Endometrial microvascular endothelial cells (primary cell): ENCODE data around the gene MPP7. TPM values are rescaled to one million over a fixed set of nuclear protein-coding genes. Genes with fewer than 3 reads are reported as not detected.

Experiments
- in situ Hi-C: cut with HindIII; loops from 2 replicates; pipeline ENCODE4 v1.10.0; 2017; ENCODE audit warnings: low sequenced_read_pairs, low pct_unique_long_range_greater_than_20kb; ENCODE audit errors: inconsistent ontology term
- total RNA-seq: library from RNA; depleted of rRNA; stranded (reverse); fragments of >200 nt; gene quantifications from one replicate; pipeline ENCODE4 v1.2.3, GENCODE V29; 2015; ENCODE audit errors: inconsistent ontology term

The MPP7 gene
- total RNA-seq, 1 donor from 2014 or later = 0.09 TPM

- in situ Hi-C loops = no loop called here
These were observed 23.0 kb downstream of the MPP7 start for GRCh38 chr10:28279878-28280277.

GRCh38 chr10:28278842-28279241 lies 24.0 kb downstream of the MPP7 start:
- in situ Hi-C loops = no loop called here

GRCh38 chr10:28276384-28276783 lies 26.5 kb downstream of the MPP7 start:
- in situ Hi-C loops = no loop called here

GRCh38 chr10:28274475-28274874 lies 28.4 kb downstream of the MPP7 start:
- in situ Hi-C loops = no loop called here

GRCh38 chr10:28273343-28273742 lies 29.5 kb downstream of the MPP7 start:
- in situ Hi-C loops = no loop called here

GRCh38 chr10:28269842-28270456 lies 32.9 kb downstream of the MPP7 start:
- in situ Hi-C loops = no loop called here

- in situ Hi-C loops = no loop called here
These were observed 36.2 kb downstream of the MPP7 start for GRCh38 chr10:28266449-28267224.

- in situ Hi-C loops = no loop called here
These were observed 39.6 kb downstream of the MPP7 start for GRCh38 chr10:28263136-28263857.

GRCh38 chr10:28256776-28257175 lies 46.1 kb downstream of the MPP7 start:
- in situ Hi-C loops = no loop called here

GRCh38 chr10:28254290-28254985 lies 48.4 kb downstream of the MPP7 start:
- in situ Hi-C loops = no loop called here

GRCh38 chr10:28253169-28253785 lies 49.6 kb downstream of the MPP7 start:
- in situ Hi-C loops = no loop called here

Other genes with a start within 250 kb of the MPP7 start
- 79.6 TPM for gene WAC, start 230.1 kb upstream of the MPP7 start, total RNA-seq